A549 (cell line): ENCODE measurements around the gene PDE4D. TPM values are rescaled to one million over a fixed set of nuclear protein-coding genes. Genes with fewer than 3 reads are reported as not detected.

Source experiments
- ATAC-seq, 2 experiments: fragments of 200-7000 bp in 1 of 2; fragments of >200 bp in 1 of 2; cut with Nextera tagmentation in 1 of 2; cut with Tn5 transposase in 1 of 2; 3 replicates each; pipeline versions ENCODE4 v1.8.0 to v1.9.1; 2018 to 2020; ENCODE audit warnings: mild to moderate bottlenecking in 1 of 2, moderate library complexity in 1 of 2
- CTCF ChIA-PET: fragments of 300-600 bp; sonication (Branson Sonifier 250); formaldehyde crosslinking; extraction: SDS; loops from one replicate; lab custom pipeline; 2021; ENCODE audit warnings: antibody characterized with exemption, inconsistent platforms; lab: Yijun Ruan, JAX
- POLR2A ChIA-PET: fragments of 350-600 bp; formaldehyde crosslinking; extraction: SDS; loops from one replicate; lab custom pipeline; 2021; ENCODE audit warnings: antibody characterized with exemption, inconsistent platforms; lab: Yijun Ruan, JAX
- DNase-seq, 2 experiments: peaks; one replicate each; pipeline versions ENCODE4 v3.0.0 to v3.0.0-alpha.2; 2011 to 2016; ENCODE audit warnings: low read depth in 1 of 2, low spot score in 1 of 2
- FAIRE-seq: peaks from 2 replicates; lab custom pipeline; 2011; peaks lifted over from hg19 to GRCh38; lab: Jason Lieb, UNC
- H3K27ac ChIP-seq, 2 experiments: fragments of >200 bp; sonication (Bioruptor Twin); formaldehyde crosslinking; 3 replicates each; pipeline ENCODE4 v1.5.1; 2016 to 2017
- H3K4me1 ChIP-seq: fragments of >200 bp; sonication (Bioruptor Twin); formaldehyde crosslinking; 3 replicates; pipeline ENCODE4 v1.6.1; 2016
- H3K4me2 ChIP-seq: fragments of >200 bp; sonication (Bioruptor Twin); formaldehyde crosslinking; 3 replicates; pipeline ENCODE4 v1.6.1; 2016
- H3K4me3 ChIP-seq: fragments of >200 bp; sonication (Bioruptor Twin); formaldehyde crosslinking; 3 replicates; pipeline ENCODE4 v1.5.1; 2016
- H3K9me3 ChIP-seq: fragments of >200 bp; sonication (Bioruptor Twin); formaldehyde crosslinking; 3 replicates; pipeline ENCODE4 v1.6.1; 2016
- ATOH8 ChIP-seq: fragments of 250-450 bp; sonication (Bioruptor Pico); IDR thresholded peaks from 2 replicates; pipeline ENCODE4 v1.5.0; 2020; ENCODE audit warnings: low read depth, mild to moderate bottlenecking, moderate library complexity
- BHLHE40 ChIP-seq: IDR thresholded peaks from 2 replicates; pipeline ENCODE4 v1.6.1; 2012; ENCODE audit warnings: low read depth, low read length, inconsistent platforms
- CBX2 ChIP-seq: fragments of 200-600 bp; sonication (generic); IDR thresholded peaks from 2 replicates; pipeline ENCODE4 v1.6.1; 2016; ENCODE audit warnings: low read depth, mild to moderate bottlenecking, borderline replicate concordance
- CEBPB ChIP-seq, 2 experiments: fragments of >200 bp in 1 of 2; sonication (Bioruptor Twin) in 1 of 2; formaldehyde crosslinking in 1 of 2; IDR thresholded peaks; 2 replicates each; pipeline ENCODE4 v1.6.1; 2012 to 2016
- EP300 ChIP-seq, 2 experiments: fragments of >200 bp; sonication (Bioruptor Twin); formaldehyde crosslinking; IDR thresholded peaks; 2 replicates in 1 of 2; 3 replicates in 1 of 2; pipeline ENCODE4 v1.6.1; 2016 to 2017
- FOSL2 ChIP-seq, 2 experiments: fragments of 450-650 bp in 1 of 2; fragments of >200 bp in 1 of 2; sonication (Bioruptor Twin) in 1 of 2; formaldehyde crosslinking; IDR thresholded peaks; 2 replicates each; pipeline versions ENCODE4 v1.5.0 to v1.6.1; 2016 to 2020; ENCODE audit warnings: mild to moderate bottlenecking in 1 of 2, moderate library complexity in 1 of 2
- GATA3 ChIP-seq: IDR thresholded peaks from 2 replicates; pipeline ENCODE4 v1.6.1; 2012; ENCODE audit warnings: borderline replicate concordance
- HES2 ChIP-seq: fragments of >200 bp; sonication (Bioruptor Twin); formaldehyde crosslinking; IDR thresholded peaks from 2 replicates; pipeline ENCODE4 v1.6.1; 2016
- HEYL ChIP-seq: fragments of 250-450 bp; sonication (Bioruptor Pico); IDR thresholded peaks from 2 replicates; pipeline ENCODE4 v1.8.0; 2021; ENCODE audit warnings: mild to moderate bottlenecking, moderate library complexity
- HOXB5 ChIP-seq: fragments of 250-450 bp; sonication (Bioruptor Pico); IDR thresholded peaks from 2 replicates; pipeline ENCODE4 v1.5.0; 2020; ENCODE audit warnings: mild to moderate bottlenecking, moderate library complexity
- JUN ChIP-seq, 2 experiments: fragments of >200 bp; sonication (Bioruptor Twin); formaldehyde crosslinking; IDR thresholded peaks; 2 replicates in 1 of 2; 3 replicates in 1 of 2; pipeline ENCODE4 v1.6.1; 2016 to 2017
- JUNB ChIP-seq: fragments of >200 bp; sonication (Bioruptor Twin); formaldehyde crosslinking; IDR thresholded peaks from 2 replicates; pipeline ENCODE4 v1.6.1; 2016
- MAFK ChIP-seq: fragments of 450-650 bp; IDR thresholded peaks from 2 replicates; pipeline ENCODE4 v1.6.1; 2014; ENCODE audit not compliant: partially characterized antibody
- MAX ChIP-seq: IDR thresholded peaks from 2 replicates; pipeline ENCODE4 v1.6.1; 2012
- MYC ChIP-seq: IDR thresholded peaks from 2 replicates; pipeline ENCODE4 v1.6.1; 2012; ENCODE audit warnings: mild to moderate bottlenecking, inconsistent platforms, low read length, improper control_type of control experiment, borderline replicate concordance
- NPAS2 ChIP-seq: fragments of 250-450 bp; sonication (Bioruptor Pico); IDR thresholded peaks from 2 replicates; pipeline ENCODE4 v1.8.0; 2022; ENCODE audit warnings: mild to moderate bottlenecking, moderate library complexity, borderline replicate concordance
- RARB ChIP-seq: fragments of 250-450 bp; sonication (Bioruptor Pico); IDR thresholded peaks from 2 replicates; pipeline ENCODE4 v1.8.0; 2021; ENCODE audit warnings: mild to moderate bottlenecking, moderate library complexity
- RCOR1 ChIP-seq: fragments of 150-350 bp; IDR thresholded peaks from 2 replicates; pipeline ENCODE4 v1.6.1; 2014; ENCODE audit warnings: antibody characterized with exemption, low read length, low read depth
- RFX5 ChIP-seq: fragments of 450-650 bp; IDR thresholded peaks from 2 replicates; pipeline ENCODE4 v1.7.1; 2014; ENCODE audit warnings: antibody characterized with exemption, mild to moderate bottlenecking, moderate library complexity
- SMC3 ChIP-seq: fragments of >200 bp; sonication (Bioruptor Twin); formaldehyde crosslinking; IDR thresholded peaks from 3 replicates; pipeline ENCODE4 v1.6.1; 2018; ENCODE audit warnings: inconsistent platforms
- TFCP2L1 ChIP-seq: fragments of 250-450 bp; sonication (Bioruptor Pico); IDR thresholded peaks from 2 replicates; pipeline ENCODE4 v1.5.0; 2021; ENCODE audit warnings: mild to moderate bottlenecking
- TP53 ChIP-seq: fragments of 250-450 bp; sonication (Bioruptor Pico); IDR thresholded peaks from 2 replicates; pipeline ENCODE4 v1.5.0; 2021; ENCODE audit warnings: mild to moderate bottlenecking, moderate library complexity
- ZC3H11A ChIP-seq: fragments of 450-650 bp; IDR thresholded peaks from 2 replicates; pipeline ENCODE4 v1.6.1; 2014; ENCODE audit warnings: antibody characterized with exemption, mild to moderate bottlenecking
- ZSCAN20 ChIP-seq: fragments of 250-450 bp; sonication (Bioruptor Pico); IDR thresholded peaks from 2 replicates; pipeline ENCODE4 v1.8.0; 2022; ENCODE audit warnings: mild to moderate bottlenecking, moderate library complexity
- WGBS: methylation state at CpG from one replicate; pipeline ENCODE4 v1.1.6; 2017; ENCODE audit errors: missing lambda C conversion rate; 5-methylcytosine and 5-hydroxymethylcytosine counted together
- polyA plus RNA-seq, 4 experiments: library from polyadenylated mRNA; depleted of rRNA in 3 of 4; stranded (reverse); fragments of >200 nt; fragmentation: RNase III in 1 of 4; extraction: RNeasy Plus Mini Kit Qiagen cat#74134 plus additional on column Dnase treatment in 1 of 4; gene quantifications; 2 replicates in 3 of 4; 3 replicates in 1 of 4; pipeline ENCODE4 v1.2.3, GENCODE V29; 2011 to 2017
- TF ChIP-seq, protein P1 (sequence below): fragments of >200 bp; sonication (Bioruptor Twin); formaldehyde crosslinking; IDR thresholded peaks from 3 replicates; pipeline ENCODE4 v1.5.1; 2016
- TF ChIP-seq, protein P2 (sequence below): IDR thresholded peaks from 2 replicates; pipeline ENCODE4 v1.6.1; 2012; ENCODE audit warnings: low read depth, borderline replicate concordance

Gene PDE4D
- polyA plus RNA-seq, 2 of the 4 experiments (the other 2 are of a cell fraction) = 74.0 to 213 TPM

- peak in 1 of 2 experiments; percentile 75 for DNase-seq
- POLR2A ChIA-PET = interaction anchor here (1.2 kb wide), 1 partner anchor 61 kb away, joined by 4 read pairs; no protein-coding TSS in a partner anchor
- H3K4me3 ChIP-seq = peak overlapping the region; percentile 14; the same call in 2 of the 3 replicates
- peak overlapping the region; percentile 76 to 85 for H3K27ac ChIP-seq
- CTCF ChIA-PET = interaction anchor here (0.6 to 4.0 kb wide), 5 partner anchors 13 to 185 kb away, joined by 3 to 14 read pairs (median 4); no protein-coding TSS in a partner anchor
- H3K4me2 ChIP-seq = peak overlapping the region; percentile 77
- no peak for TF ChIP-seq NPAS2
- no peak for TF ChIP-seq HES2
- TF ChIP-seq BHLHE40 = no peak
- TF ChIP-seq HEYL = no peak
- no peak for TF ChIP-seq MAFK
- TF ChIP-seq, protein P1, sequence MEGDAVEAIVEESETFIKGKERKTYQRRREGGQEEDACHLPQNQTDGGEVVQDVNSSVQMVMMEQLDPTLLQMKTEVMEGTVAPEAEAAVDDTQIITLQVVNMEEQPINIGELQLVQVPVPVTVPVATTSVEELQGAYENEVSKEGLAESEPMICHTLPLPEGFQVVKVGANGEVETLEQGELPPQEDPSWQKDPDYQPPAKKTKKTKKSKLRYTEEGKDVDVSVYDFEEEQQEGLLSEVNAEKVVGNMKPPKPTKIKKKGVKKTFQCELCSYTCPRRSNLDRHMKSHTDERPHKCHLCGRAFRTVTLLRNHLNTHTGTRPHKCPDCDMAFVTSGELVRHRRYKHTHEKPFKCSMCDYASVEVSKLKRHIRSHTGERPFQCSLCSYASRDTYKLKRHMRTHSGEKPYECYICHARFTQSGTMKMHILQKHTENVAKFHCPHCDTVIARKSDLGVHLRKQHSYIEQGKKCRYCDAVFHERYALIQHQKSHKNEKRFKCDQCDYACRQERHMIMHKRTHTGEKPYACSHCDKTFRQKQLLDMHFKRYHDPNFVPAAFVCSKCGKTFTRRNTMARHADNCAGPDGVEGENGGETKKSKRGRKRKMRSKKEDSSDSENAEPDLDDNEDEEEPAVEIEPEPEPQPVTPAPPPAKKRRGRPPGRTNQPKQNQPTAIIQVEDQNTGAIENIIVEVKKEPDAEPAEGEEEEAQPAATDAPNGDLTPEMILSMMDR = no peak
- no peak for TF ChIP-seq RARB
- TF ChIP-seq MAX = 0 out of 2 replicates have a peak, but pooled peaks have one; percentile 18
- TF ChIP-seq ZC3H11A = no peak
- TF ChIP-seq TFCP2L1 = no peak
- no peak for TF ChIP-seq CBX2
- TF ChIP-seq, protein P2, sequence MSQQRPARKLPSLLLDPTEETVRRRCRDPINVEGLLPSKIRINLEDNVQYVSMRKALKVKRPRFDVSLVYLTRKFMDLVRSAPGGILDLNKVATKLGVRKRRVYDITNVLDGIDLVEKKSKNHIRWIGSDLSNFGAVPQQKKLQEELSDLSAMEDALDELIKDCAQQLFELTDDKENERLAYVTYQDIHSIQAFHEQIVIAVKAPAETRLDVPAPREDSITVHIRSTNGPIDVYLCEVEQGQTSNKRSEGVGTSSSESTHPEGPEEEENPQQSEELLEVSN = no peak
- no peak for TF ChIP-seq FOSL2 (IDR thresholded peaks at IDR 0.05)
- no peak for TF ChIP-seq FOSL2 (CRISPR knock-in tag; IDR thresholded peaks at IDR 0.05)
- no peak for TF ChIP-seq RFX5
- TF ChIP-seq TP53 (CRISPR knock-in tag) = no peak
- no peak for TF ChIP-seq ATOH8
- TF ChIP-seq ZSCAN20 (CRISPR knock-in tag) = no peak
- TF ChIP-seq RCOR1 = no peak
- no peak for TF ChIP-seq HOXB5 (CRISPR knock-in tag)
- TF ChIP-seq JUNB = no peak
- TF ChIP-seq EP300 (IDR thresholded peaks at IDR 0.05) = no peak
- no peak for TF ChIP-seq SMC3
- TF ChIP-seq JUN (IDR thresholded peaks at IDR 0.05) = 0 out of 5 replicates have a peak, but pooled peaks of 1 of the 2 experiments have one; percentile 27
- TF ChIP-seq GATA3 = peak; percentile 60; the same call in 1 of the 2 replicates
- TF ChIP-seq CEBPB (IDR thresholded peaks at IDR 0.05) = no peak
- no peak for TF ChIP-seq MYC
- TF ChIP-seq, all 56 proteins: peak for 3
- no peaks in the 10 kb centered on the region for H3K9me3 ChIP-seq
- 4% methylated on average over 7 of the region's 7 CpGs for WGBS
- H3K4me1 ChIP-seq = peaks cover 99% of the 10 kb centered on the region
- FAIRE-seq (peak; percentile 43), ATAC-seq (peak; percentile 60 to 81; a peak in 5 of 6 replicates)
Observed at GRCh38 chr5:59487772-59488729, 405.5 kb downstream of the PDE4D start.
